ENCODE measurements around the gene GARIN3. TPM values are rescaled to one million over a fixed set of nuclear protein-coding genes. Genes with fewer than 3 reads are reported as not detected.

Gene GARIN3
- total RNA-seq: not detected in 2 replicates

GRCh38 chr5:157166214-157167213 is at the start of gene GARIN3:
Gene GARIN3 (minus strand): TSS chr5:157166264. CDS start chr5:157166168, 96 bp downstream.

GRCh38 chr5:157180374-157181264 is 14.6 kb upstream of the GARIN3 start, which contains the start of gene ITK:
Gene ITK (plus strand): TSS chr5:157180840. CDS start chr5:157180978, 138 bp downstream.

GRCh38 chr5:157142317-157143126 is 23.5 kb downstream of the GARIN3 start, which contains the start of gene MED7:
Gene MED7 (minus strand): TSS chr5:157142865. CDS start chr5:157139431, 3,434 bp downstream.

Other genes starting within 250 kb of the GARIN3 start
- not detected in 2 replicates for gene TIMD4, start 203.0 kb downstream of the GARIN3 start, total RNA-seq
- not detected in 2 replicates for gene HAVCR1, start 107.1 kb downstream of the GARIN3 start, total RNA-seq
- gene HAVCR2, start 57.2 kb downstream of the GARIN3 start, total RNA-seq: under 0.01 and 0.07 TPM in 2 replicates
- gene MED7, start 23.4 kb downstream of the GARIN3 start, total RNA-seq: 11.8 and 12.1 TPM in 2 replicates
- gene ITK, start 14.6 kb upstream of the GARIN3 start, total RNA-seq: not detected in 2 replicates
- gene CYFIP2, start 99.9 kb upstream of the GARIN3 start, total RNA-seq: 29.0 and 34.7 TPM in 2 replicates

Data from thoracic aorta endothelial cell (primary cell).